ENCODE data around the gene SERPINF2.
"Not testable (repeated sequence)": the region's sequence is repeated elsewhere in the genome, so short reads cannot be mapped to it uniquely, and the experiment has no call there.

SERPINF2 gene

GRCh38 chr17:1764705-1765104 is 22.0 kb downstream of the SERPINF2 start:
- DNase-seq, result not testable (repeated sequence)

GRCh38 chr17:1765576-1765975 is 22.9 kb downstream of the SERPINF2 start:
- no peak for DNase-seq

GRCh38 chr17:1766382-1767135 is 23.9 kb downstream of the SERPINF2 start:
- no peak for DNase-seq

- no peak for DNase-seq
These were observed 24.7 kb downstream of the SERPINF2 start for GRCh38 chr17:1767358-1767757.

GRCh38 chr17:1769822-1770477 is 27.3 kb downstream of the SERPINF2 start:
- DNase-seq, result peak; percentile 8

GRCh38 chr17:1773000-1773695 is 30.5 kb downstream of the SERPINF2 start:
- not testable (repeated sequence) for DNase-seq

- no peak for DNase-seq
These were observed 31.1 kb downstream of the SERPINF2 start for GRCh38 chr17:1773696-1774181.

GRCh38 chr17:1774390-1775176 is 31.9 kb downstream of the SERPINF2 start:
- no peak for DNase-seq

- DNase-seq, result no peak
These were observed 33.7 kb downstream of the SERPINF2 start for GRCh38 chr17:1776328-1776727.

GRCh38 chr17:1776857-1777256 is 34.2 kb downstream of the SERPINF2 start:
- DNase-seq, result no peak

- DNase-seq, result no peak
These were observed 37.0 kb downstream of the SERPINF2 start for GRCh38 chr17:1779571-1780131.

GRCh38 chr17:1782171-1782567 is 39.5 kb downstream of the SERPINF2 start:
- DNase-seq, result no peak

- DNase-seq, result no peak
These were observed 40.6 kb downstream of the SERPINF2 start for GRCh38 chr17:1783271-1783670.

- DNase-seq, result no peak
These were observed 41.4 kb downstream of the SERPINF2 start for GRCh38 chr17:1783834-1784611.

GRCh38 chr17:1785930-1786329 is 43.3 kb downstream of the SERPINF2 start:
- DNase-seq, result no peak

- DNase-seq, result no peak
These were observed 44.0 kb downstream of the SERPINF2 start for GRCh38 chr17:1786708-1787107.

- no peak for DNase-seq
These were observed 44.7 kb downstream of the SERPINF2 start for GRCh38 chr17:1787301-1787902.

GRCh38 chr17:1789936-1790335 is 47.3 kb downstream of the SERPINF2 start:
- DNase-seq, result no peak

- no peak for DNase-seq
These were observed 50.1 kb downstream of the SERPINF2 start for GRCh38 chr17:1792495-1793446.

- no peak for DNase-seq
These were observed 50.8 kb downstream of the SERPINF2 start for GRCh38 chr17:1793447-1793806.

Data from activated CD4-positive, alpha-beta T cell treated with anti-CD3 and anti-CD28 coated beads, Interleukin-2, amount 50 U/mL, for 1 hour (primary cell).